ENCODE measurements around the gene HSPA12B.

DNA sequence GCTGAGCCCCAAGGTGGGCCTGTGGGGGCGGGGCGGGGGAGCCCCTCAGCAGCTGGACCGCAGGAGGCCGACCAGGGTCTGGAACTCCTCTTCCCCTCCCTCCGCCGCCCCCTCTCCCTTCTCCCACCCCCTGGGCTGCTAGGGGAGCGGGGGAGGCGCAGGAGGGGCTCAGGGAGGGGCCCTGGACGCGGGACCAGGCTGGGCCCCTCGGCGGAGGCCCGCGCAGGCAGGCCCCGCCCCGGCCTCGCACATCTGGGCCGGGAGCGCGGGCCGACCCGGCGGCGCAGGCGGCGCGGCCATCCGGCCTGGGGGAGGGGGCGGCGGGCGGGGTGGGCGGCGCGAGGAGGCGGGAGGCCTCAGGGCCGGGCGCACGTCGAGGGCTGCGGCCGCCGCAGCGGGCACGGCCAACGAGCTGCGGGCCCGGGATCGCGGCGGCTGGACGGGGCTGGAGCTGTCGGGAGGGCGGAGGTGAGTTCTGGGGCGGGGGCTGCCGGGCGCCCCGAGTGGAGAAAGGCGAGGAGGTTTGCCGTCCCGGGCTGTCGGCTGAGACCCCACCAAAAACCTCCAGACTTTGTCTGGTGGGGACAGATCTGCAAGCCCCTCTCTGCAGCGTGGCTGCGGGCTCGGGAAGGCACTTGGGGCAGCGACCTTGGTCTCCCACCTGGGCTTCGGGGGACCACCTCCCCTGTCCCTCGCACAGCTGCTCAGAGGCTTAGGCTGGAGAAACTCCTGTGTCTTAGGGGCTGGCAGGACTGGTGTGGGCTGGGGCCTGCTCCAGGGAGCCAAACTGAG, at the start of gene HSPA12B:
- no peak for TF ChIP-seq POLR2AphosphoS5 (IDR thresholded peaks at IDR 0.05)
- TF ChIP-seq, protein P1, sequence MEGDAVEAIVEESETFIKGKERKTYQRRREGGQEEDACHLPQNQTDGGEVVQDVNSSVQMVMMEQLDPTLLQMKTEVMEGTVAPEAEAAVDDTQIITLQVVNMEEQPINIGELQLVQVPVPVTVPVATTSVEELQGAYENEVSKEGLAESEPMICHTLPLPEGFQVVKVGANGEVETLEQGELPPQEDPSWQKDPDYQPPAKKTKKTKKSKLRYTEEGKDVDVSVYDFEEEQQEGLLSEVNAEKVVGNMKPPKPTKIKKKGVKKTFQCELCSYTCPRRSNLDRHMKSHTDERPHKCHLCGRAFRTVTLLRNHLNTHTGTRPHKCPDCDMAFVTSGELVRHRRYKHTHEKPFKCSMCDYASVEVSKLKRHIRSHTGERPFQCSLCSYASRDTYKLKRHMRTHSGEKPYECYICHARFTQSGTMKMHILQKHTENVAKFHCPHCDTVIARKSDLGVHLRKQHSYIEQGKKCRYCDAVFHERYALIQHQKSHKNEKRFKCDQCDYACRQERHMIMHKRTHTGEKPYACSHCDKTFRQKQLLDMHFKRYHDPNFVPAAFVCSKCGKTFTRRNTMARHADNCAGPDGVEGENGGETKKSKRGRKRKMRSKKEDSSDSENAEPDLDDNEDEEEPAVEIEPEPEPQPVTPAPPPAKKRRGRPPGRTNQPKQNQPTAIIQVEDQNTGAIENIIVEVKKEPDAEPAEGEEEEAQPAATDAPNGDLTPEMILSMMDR (IDR thresholded peaks at IDR 0.05): no peak

All from upper lobe of left lung (tissue), 4 donors.